Left ventricle myocardium superior (tissue), 1 donor: ENCODE data around the gene GJB2. TPM values are rescaled to one million over a fixed set of nuclear protein-coding genes. Genes with fewer than 3 reads are reported as not detected.

ENCODE experiments used
- ATAC-seq: fragments of 200-7000 bp; cut with Tn5 transposase; one replicate; pipeline ENCODE4 v1.9.1; 2020; ENCODE audit warnings: mild to moderate bottlenecking, moderate library complexity
- DNase-seq: peaks from one replicate; pipeline ENCODE4 v3.0.0-alpha.2; 2020
- intact Hi-C: fragments of 100-400 bp; cut with micrococcal nuclease; formaldehyde crosslinking; loops from one replicate; pipeline ENCODE4 v1.11.0; 2022
- long read RNA-seq: library from polyadenylated mRNA; unstranded; transcript quantifications from one replicate; pipeline ENCODE4 v2.0.0, GENCODE V29; 2021
- total RNA-seq: library from RNA; stranded (reverse); fragmentation: NEBNext Ultra II Directional; extraction: Animal tissue kit (Norgen Biotek cat#: 25700); gene quantifications from one replicate; pipeline ENCODE4 v1.2.1, GENCODE V29; 2021
- donor health status: DM: no; HTN: yes; CAD: no; lungs with severe emphysema.

The GJB2 gene
- 0.42 TPM for total RNA-seq
- long read RNA-seq, partial matches to known transcripts = 0 of 1 reads
- long read RNA-seq, other reads (novel, unspliced or antisense) = 0 of 1 reads

DNA sequence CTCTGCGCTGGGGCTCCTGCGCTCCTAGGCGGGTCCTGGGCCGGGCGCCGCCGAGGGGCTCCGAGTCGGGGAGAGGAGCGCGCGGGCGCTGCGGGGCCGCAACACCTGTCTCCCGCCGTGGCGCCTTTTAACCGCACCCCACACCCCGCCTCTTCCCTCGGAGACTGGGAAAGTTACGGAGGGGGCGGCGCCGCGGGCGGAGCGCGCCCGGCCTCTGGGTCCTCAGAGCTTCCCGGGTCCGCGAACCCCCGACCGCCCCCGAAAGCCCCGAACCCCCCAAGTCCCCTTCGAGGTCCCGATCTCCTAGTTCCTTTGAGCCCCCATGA lies at the start of gene GJB2:
GJB2 (minus strand) TSS at position 103 of the 326 bp plus-strand sequence. CDS start 3,357 bp downstream, outside the sequence.
- intact Hi-C loops = loop anchor here (10.0 kb wide), 1 partner anchor 292 kb away; no protein-coding TSS in a partner anchor
- ATAC-seq (peak; percentile 51), DNase-seq (no peak)

DNA sequence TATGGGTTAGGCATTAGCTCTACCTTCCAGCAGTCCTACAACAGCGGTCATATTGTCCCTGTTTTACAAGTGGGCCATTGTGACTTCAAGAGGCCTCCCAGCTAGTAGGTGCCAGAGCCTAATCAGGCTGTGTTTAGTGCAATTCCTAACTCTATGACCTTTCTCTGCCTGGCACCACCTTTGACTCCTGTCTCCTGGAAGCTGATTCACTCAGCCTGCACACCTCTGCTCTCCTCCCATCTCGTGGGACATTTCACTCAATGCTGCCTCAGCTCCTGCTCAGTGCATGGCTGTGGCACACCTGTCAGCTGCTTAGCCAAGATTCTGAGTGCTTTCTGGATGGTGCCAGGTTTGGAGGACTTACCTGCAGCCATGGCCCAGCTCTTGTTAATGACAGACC lies 48.9 kb upstream of the GJB2 start:
- intact Hi-C loops = no loop called here
- DNase-seq (no peak), ATAC-seq (peak; percentile 37)

GRCh38 chr13:20239748-20240147 lies 47.0 kb upstream of the GJB2 start:
- intact Hi-C loops = no loop called here
- DNase-seq = no peak
- ATAC-seq = no peak

- DNase-seq (no peak), ATAC-seq (no peak)
- intact Hi-C loops = no loop called here
These were observed 40.0 kb upstream of the GJB2 start for GRCh38 chr13:20232556-20233277.

DNA sequence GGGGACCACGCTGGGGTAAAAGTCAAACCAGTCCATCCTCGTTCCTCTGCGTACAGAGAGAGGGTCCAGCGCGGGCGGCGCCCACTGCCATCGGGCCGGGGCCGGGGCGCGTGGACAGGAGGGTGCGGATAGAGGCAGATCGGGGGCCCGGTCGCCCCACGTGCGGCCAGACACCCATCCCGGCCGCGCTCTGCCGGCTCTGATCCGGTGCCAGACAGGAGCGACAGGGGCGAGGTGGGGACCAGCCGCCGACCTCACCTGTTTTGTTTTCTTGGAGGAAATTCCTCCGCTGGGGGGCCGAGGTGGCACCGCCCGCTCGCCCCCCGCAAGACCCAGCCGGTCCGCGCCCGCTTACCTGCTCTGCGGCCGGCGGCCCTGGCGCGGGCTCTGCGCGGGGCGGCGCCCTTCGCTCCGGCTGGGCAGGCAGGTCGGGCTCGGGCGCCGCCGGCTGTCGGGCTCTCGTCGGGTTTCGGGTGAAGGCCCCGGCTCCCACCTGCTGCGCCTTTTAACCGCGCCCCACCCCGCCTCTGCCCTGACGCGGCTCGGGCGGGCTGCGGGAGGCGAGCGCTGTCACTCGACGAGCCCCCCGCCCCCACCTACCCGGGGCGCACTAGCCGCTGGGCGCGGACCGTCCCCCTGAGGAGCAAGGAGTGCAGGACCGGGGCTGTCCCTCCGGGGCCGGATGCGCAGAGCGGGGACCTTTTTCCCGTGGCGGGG lies 39.3 kb upstream of the GJB2 start, which contains the start of gene GJB6:
GJB6 (minus strand) TSS at position 481 of the 717 bp plus-strand sequence. CDS start 8,839 bp downstream, outside the sequence.
- DNase-seq (peak; percentile 39), ATAC-seq (peak; percentile 49)
- intact Hi-C loops = no loop called here

GRCh38 chr13:20230913-20231838 lies 38.4 kb upstream of the GJB2 start:
- ATAC-seq (no peak), DNase-seq (no peak)
- intact Hi-C loops = no loop called here

GRCh38 chr13:20227730-20228129 lies 35.0 kb upstream of the GJB2 start:
- no peak for DNase-seq
- ATAC-seq = no peak
- intact Hi-C loops = no loop called here

- ATAC-seq = no peak
- intact Hi-C loops = no loop called here
- no peak for DNase-seq
These were observed 34.5 kb upstream of the GJB2 start for GRCh38 chr13:20227288-20227687.

DNA sequence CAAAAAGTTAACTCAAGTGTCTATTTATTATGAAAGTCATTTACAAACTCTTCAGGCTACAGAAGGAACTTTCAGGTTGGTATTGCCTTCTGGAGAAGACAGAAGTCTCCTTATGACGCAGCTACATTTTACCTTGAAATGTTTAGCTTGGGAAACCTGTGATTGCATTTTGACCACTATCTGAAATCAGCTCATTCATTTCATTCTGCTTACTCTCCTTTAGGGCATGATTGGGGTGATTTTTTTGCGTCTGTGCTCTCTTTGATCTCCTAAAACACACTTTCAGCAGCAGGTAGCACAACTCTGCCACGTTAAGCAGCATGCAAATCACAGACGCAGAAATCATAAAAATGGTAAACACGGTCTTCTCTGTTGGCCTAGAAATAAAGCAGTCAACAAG lies 29.8 kb upstream of the GJB2 start:
- intact Hi-C loops = no loop called here
- ATAC-seq (no peak), DNase-seq (no peak)

GRCh38 chr13:20221772-20222171 lies 29.0 kb upstream of the GJB2 start:
- intact Hi-C loops = no loop called here
- DNase-seq (no peak), ATAC-seq (no peak)

- DNase-seq (no peak), ATAC-seq (no peak)
- intact Hi-C loops = no loop called here
These were observed 26.8 kb upstream of the GJB2 start for GRCh38 chr13:20219577-20219976.

GRCh38 chr13:20217168-20217567 lies 24.4 kb upstream of the GJB2 start:
- intact Hi-C loops = no loop called here
- DNase-seq (no peak), ATAC-seq (no peak)

- no peak for ATAC-seq
- intact Hi-C loops = no loop called here
- no peak for DNase-seq
These were observed 17.2 kb upstream of the GJB2 start for GRCh38 chr13:20209948-20210347.

GRCh38 chr13:20206698-20207235 lies 14.0 kb upstream of the GJB2 start:
- no peak for ATAC-seq
- intact Hi-C loops = no loop called here
- DNase-seq = no peak

DNA sequence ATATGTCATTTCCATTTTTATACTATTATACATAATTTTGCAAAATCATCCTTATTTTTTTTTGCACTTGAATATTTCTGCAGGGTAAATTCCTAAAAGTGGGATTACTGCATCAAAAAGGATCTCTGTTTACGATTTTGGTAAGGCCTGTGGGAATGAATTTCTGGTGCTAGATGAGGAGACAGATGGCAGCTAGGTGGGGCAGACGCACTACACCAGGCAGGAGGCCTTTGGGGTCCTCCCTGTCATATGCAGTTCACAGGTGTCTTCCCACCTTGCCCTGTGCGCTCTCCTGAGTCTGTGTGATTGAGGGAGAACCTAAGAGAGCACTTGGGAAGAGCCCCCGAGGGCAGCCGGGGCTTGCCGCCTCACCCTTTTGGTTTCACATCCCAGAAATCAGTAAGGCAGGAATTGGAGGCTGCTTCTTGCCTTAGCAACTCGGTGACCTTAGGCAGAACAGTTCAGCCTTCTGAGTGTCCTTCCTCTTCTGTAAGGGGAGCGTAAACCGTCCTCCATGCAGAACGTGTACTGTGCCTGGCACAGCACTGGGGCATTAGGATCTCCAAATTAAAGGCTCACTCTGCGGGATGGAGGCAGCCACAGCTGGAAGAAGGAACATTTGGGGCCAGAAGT lies 13.4 kb upstream of the GJB2 start:
- intact Hi-C loops = no loop called here
- ATAC-seq (no peak), DNase-seq (no peak)

DNA sequence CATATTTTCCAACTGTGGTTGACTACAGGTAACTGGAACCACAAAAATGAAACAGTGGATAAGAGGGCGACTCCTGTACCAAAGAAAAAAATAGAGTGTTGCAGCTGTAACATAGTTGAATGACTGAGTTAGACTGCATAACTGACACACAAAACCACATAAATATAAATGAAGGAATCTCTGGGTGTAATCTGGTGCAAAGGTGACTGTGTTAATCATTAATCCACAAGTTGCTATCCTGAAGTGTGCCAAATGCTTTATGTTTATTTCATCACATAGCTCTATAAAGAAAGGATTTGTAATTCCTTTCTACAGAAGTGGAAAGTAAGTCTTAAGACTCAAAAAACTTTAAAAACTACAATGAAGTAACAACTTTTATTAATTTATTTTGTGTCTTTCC lies 6.0 kb upstream of the GJB2 start:
- intact Hi-C loops = loop anchor here (10.0 kb wide), 1 partner anchor 286 kb away; no protein-coding TSS in a partner anchor
- DNase-seq (no peak), ATAC-seq (no peak)

DNA sequence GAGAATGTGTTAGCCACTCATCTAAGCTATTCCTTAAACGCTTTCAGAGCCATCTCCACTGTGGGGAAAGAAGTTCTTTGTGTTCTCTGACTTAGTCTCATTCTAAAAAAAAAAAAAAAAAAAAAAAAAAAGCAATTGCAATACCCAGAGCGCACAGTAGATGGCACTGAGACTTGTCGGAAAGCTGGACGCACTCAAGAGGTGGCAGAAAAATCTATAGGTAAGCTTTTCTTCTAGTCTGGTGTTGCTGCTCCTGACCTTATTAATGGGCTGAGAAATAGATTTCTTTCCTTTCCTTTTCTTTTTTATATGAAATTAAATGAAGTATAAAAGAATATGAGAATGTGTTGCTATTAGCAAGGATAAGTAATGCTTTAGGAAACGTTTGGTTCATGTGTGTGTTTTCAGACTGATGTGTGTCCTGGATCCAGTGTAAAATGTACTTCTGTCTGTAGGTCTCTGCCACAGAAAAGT lies 4.7 kb upstream of the GJB2 start:
- DNase-seq (no peak), ATAC-seq (peak; percentile 45)
- intact Hi-C loops = loop anchor here (10.0 kb wide), 1 partner anchor 287 kb away; no protein-coding TSS in a partner anchor

- DNase-seq (no peak), ATAC-seq (no peak)
- intact Hi-C loops = loop anchor here (10.0 kb wide), 1 partner anchor 289 kb away; no protein-coding TSS in a partner anchor
These were observed 3.1 kb upstream of the GJB2 start for GRCh38 chr13:20195801-20196200.
